HEK293 (cell line): ENCODE data around the gene ARMC10.
A peak's percentile ranks its signal among the peaks of the same experiment; 100 is the strongest.

Source experiments
- CTCF ChIA-PET: fragments of 350-600 bp; formaldehyde crosslinking; extraction: SDS; loops from one replicate; lab custom pipeline; 2021; ENCODE audit warnings: antibody characterized with exemption; lab: Yijun Ruan, JAX
- POLR2A ChIA-PET: fragments of 300-600 bp; formaldehyde crosslinking; extraction: SDS; loops from one replicate; lab custom pipeline; 2020; ENCODE audit warnings: antibody characterized with exemption, inconsistent platforms; lab: Yijun Ruan, JAX
- H3K27ac ChIP-seq: fragments of 200-500 bp; sonication (Bioruptor generic); 2 replicates; pipeline ENCODE4 v1.5.1; 2014; ENCODE audit warnings: low read depth, low read length, control low read depth, inconsistent platforms; ENCODE audit errors: extremely low read depth
- H3K36me3 ChIP-seq, 2 experiments: fragments of 200-500 bp in 1 of 2; sonication (Bioruptor generic) in 1 of 2; 1 replicate in 1 of 2; 2 replicates in 1 of 2; pipeline ENCODE4 v1.5.1; 2014 to 2017; ENCODE audit warnings: inconsistent platforms in 2 of 2, low read length in 2 of 2; ENCODE audit not compliant: control insufficient read depth in 2 of 2, insufficient read depth in 1 of 2
- H3K4me1 ChIP-seq: fragments of 200-500 bp; sonication (Bioruptor generic); 2 replicates; pipeline ENCODE4 v1.5.1; 2014; ENCODE audit warnings: mild to moderate bottlenecking, low read length, inconsistent platforms; ENCODE audit not compliant: control insufficient read depth, insufficient read depth
- H3K4me3 ChIP-seq: 2 replicates; pipeline ENCODE4 v1.5.1; 2011; ENCODE audit warnings: low read depth, mild to moderate bottlenecking, control low read depth, low read length, moderate library complexity
- H3K9me3 ChIP-seq: fragments of 200-500 bp; sonication (Bioruptor generic); 2 replicates; pipeline ENCODE4 v1.5.1; 2014; ENCODE audit warnings: low read depth, low read length, inconsistent platforms; ENCODE audit not compliant: control insufficient read depth, insufficient read depth
- GLIS1 ChIP-seq: fragments of 450-650 bp; formaldehyde crosslinking; IDR thresholded peaks from 2 replicates; pipeline ENCODE4 v1.5.1; 2016; ENCODE audit warnings: missing biosample characterization, missing genetic modification characterization
- KLF16 ChIP-seq: fragments of 450-650 bp; formaldehyde crosslinking; IDR thresholded peaks from 2 replicates; pipeline ENCODE4 v1.5.1; 2017; ENCODE audit warnings: missing biosample characterization, missing genetic modification characterization
- KLF8 ChIP-seq: fragments of 450-650 bp; formaldehyde crosslinking; IDR thresholded peaks from 2 replicates; pipeline ENCODE4 v1.5.1; 2016; ENCODE audit warnings: missing biosample characterization, missing genetic modification characterization
- ZBTB1 ChIP-seq: fragments of 450-650 bp; formaldehyde crosslinking; IDR thresholded peaks from 2 replicates; pipeline ENCODE4 v1.5.1; 2016; ENCODE audit warnings: missing biosample characterization, missing genetic modification characterization
- ZBTB17 ChIP-seq: fragments of 450-650 bp; formaldehyde crosslinking; IDR thresholded peaks from 2 replicates; pipeline ENCODE4 v1.5.1; 2016; ENCODE audit warnings: missing biosample characterization, missing genetic modification characterization
- ZBTB48 ChIP-seq: fragments of 450-650 bp; formaldehyde crosslinking; IDR thresholded peaks from 2 replicates; pipeline ENCODE4 v1.5.1; 2016; ENCODE audit warnings: missing biosample characterization, missing genetic modification characterization
- ZNF211 ChIP-seq: fragments of 450-650 bp; formaldehyde crosslinking; IDR thresholded peaks from 2 replicates; pipeline ENCODE4 v1.5.1; 2016; ENCODE audit warnings: low read depth, missing biosample characterization, missing genetic modification characterization
- ZNF26 ChIP-seq: fragments of 450-650 bp; formaldehyde crosslinking; IDR thresholded peaks from 2 replicates; pipeline ENCODE4 v1.5.1; 2016; ENCODE audit warnings: missing biosample characterization, missing genetic modification characterization
- ZNF266 ChIP-seq: fragments of 450-650 bp; formaldehyde crosslinking; IDR thresholded peaks from 2 replicates; pipeline ENCODE4 v1.5.1; 2016; ENCODE audit warnings: missing biosample characterization, missing genetic modification characterization, low read depth
- ZNF280C ChIP-seq: fragments of 450-650 bp; formaldehyde crosslinking; IDR thresholded peaks from 2 replicates; pipeline ENCODE4 v1.5.1; 2016; ENCODE audit warnings: missing biosample characterization, missing genetic modification characterization
- ZNF37A ChIP-seq: fragments of 450-650 bp; IDR thresholded peaks from 2 replicates; pipeline ENCODE4 v1.5.1; 2018; ENCODE audit warnings: missing biosample characterization, missing genetic modification characterization
- ZNF398 ChIP-seq: fragments of 450-650 bp; formaldehyde crosslinking; IDR thresholded peaks from 2 replicates; pipeline ENCODE4 v1.5.1; 2017; ENCODE audit warnings: missing biosample characterization, missing genetic modification characterization
- ZNF510 ChIP-seq: fragments of 450-650 bp; formaldehyde crosslinking; IDR thresholded peaks from 2 replicates; pipeline ENCODE4 v1.5.1; 2018; ENCODE audit warnings: mild to moderate bottlenecking, missing genetic modification characterization, missing biosample characterization; ENCODE audit not compliant: insufficient replicate concordance
- ZNF529 ChIP-seq: fragments of 450-650 bp; formaldehyde crosslinking; IDR thresholded peaks from 2 replicates; pipeline ENCODE4 v1.5.1; 2017; ENCODE audit warnings: missing genetic modification characterization, missing biosample characterization; ENCODE audit not compliant: insufficient replicate concordance
- ZNF560 ChIP-seq: fragments of 450-650 bp; formaldehyde crosslinking; IDR thresholded peaks from 2 replicates; pipeline ENCODE4 v1.5.1; 2017; ENCODE audit warnings: missing biosample characterization, missing genetic modification characterization, borderline replicate concordance
- ZNF600 ChIP-seq: fragments of 450-650 bp; formaldehyde crosslinking; IDR thresholded peaks from 2 replicates; pipeline ENCODE4 v1.5.1; 2016; ENCODE audit warnings: missing biosample characterization, missing genetic modification characterization
- ZNF610 ChIP-seq: fragments of 450-650 bp; formaldehyde crosslinking; IDR thresholded peaks from 2 replicates; pipeline ENCODE4 v1.5.1; 2016; ENCODE audit warnings: missing biosample characterization, missing genetic modification characterization, borderline replicate concordance
- ZNF624 ChIP-seq: fragments of 450-650 bp; formaldehyde crosslinking; IDR thresholded peaks from 2 replicates; pipeline ENCODE4 v1.5.1; 2017; ENCODE audit warnings: missing biosample characterization, missing genetic modification characterization
- ZNF660 ChIP-seq: fragments of 450-650 bp; IDR thresholded peaks from 2 replicates; pipeline ENCODE4 v1.5.1; 2018; ENCODE audit warnings: missing biosample characterization, mild to moderate bottlenecking, missing genetic modification characterization
- ZNF664 ChIP-seq: fragments of 450-650 bp; formaldehyde crosslinking; IDR thresholded peaks from 2 replicates; pipeline ENCODE4 v1.5.1; 2016; ENCODE audit warnings: missing biosample characterization, missing genetic modification characterization
- ZNF670 ChIP-seq: fragments of 450-650 bp; formaldehyde crosslinking; IDR thresholded peaks from 2 replicates; pipeline ENCODE4 v1.5.1; 2016; ENCODE audit warnings: missing biosample characterization, missing genetic modification characterization, low read depth
- ZNF76 ChIP-seq: fragments of 450-650 bp; formaldehyde crosslinking; IDR thresholded peaks from 2 replicates; pipeline ENCODE4; 2016; ENCODE audit warnings: low read depth, missing biosample characterization, missing genetic modification characterization, borderline replicate concordance
- ZNF768 ChIP-seq: fragments of 450-650 bp; formaldehyde crosslinking; IDR thresholded peaks from 2 replicates; pipeline ENCODE4 v1.5.1; 2018; ENCODE audit warnings: missing biosample characterization, mild to moderate bottlenecking, missing genetic modification characterization

The ARMC10 gene

GRCh38 chr7:103134836-103135554, 60.1 kb downstream of the ARMC10 start:
- CTCF ChIA-PET = no interaction called here
- H3K9me3 ChIP-seq = no peaks in the 10 kb centered on the region
- peak; percentile 41 for TF ChIP-seq GLIS1
- TF ChIP-seq ZNF600 (tag by site-specific recombination) = no peak
- no peaks in the 10 kb centered on the region for H3K36me3 ChIP-seq
- POLR2A ChIA-PET = no interaction called here
- H3K4me3 ChIP-seq = no peak overlapping the region
- peaks cover 5% of the 10 kb centered on the region; the same call in 1 of the 2 replicates for H3K4me1 ChIP-seq
- no peak overlapping the region for H3K27ac ChIP-seq

GRCh38 chr7:103140061-103140460, 65.1 kb downstream of the ARMC10 start:
- TF ChIP-seq ZNF26 (tag by site-specific recombination) = no peak
- no peak for TF ChIP-seq ZBTB48 (tag by site-specific recombination)
- peak; percentile 59; the same call in 1 of the 2 replicates for TF ChIP-seq ZNF664 (tag by site-specific recombination)
- no peak for TF ChIP-seq ZNF37A (tag by site-specific recombination)
- no peak for TF ChIP-seq ZNF76 (tag by site-specific recombination)
- no peak for TF ChIP-seq ZNF266 (tag by site-specific recombination)
- no peak for TF ChIP-seq ZNF600 (tag by site-specific recombination)
- TF ChIP-seq, all 188 proteins: peak for 1
- Histone ChIP-seq H3K36me3 (no peaks in the 10 kb centered on the region), H3K27ac (no peak overlapping the region), H3K9me3 (no peaks in the 10 kb centered on the region), H3K4me3 (no peak overlapping the region), H3K4me1 (0 out of 2 replicates have a peak, but pooled peaks cover 4% of the 10 kb centered on the region)
- ChIA-PET POLR2A (no interaction called here), CTCF (no interaction called here)

GRCh38 chr7:103140685-103141084, 65.7 kb downstream of the ARMC10 start:
- ChIA-PET POLR2A (no interaction called here), CTCF (no interaction called here)
- Histone ChIP-seq H3K36me3 (no peaks in the 10 kb centered on the region), H3K27ac (no peak overlapping the region), H3K9me3 (no peaks in the 10 kb centered on the region), H3K4me1 (0 out of 2 replicates have a peak, but pooled peaks cover under 1% of the 10 kb centered on the region), H3K4me3 (no peak overlapping the region)
- TF ChIP-seq ZNF660 = no peak
- no peak for TF ChIP-seq ZNF211
- no peak for TF ChIP-seq ZNF670 (tag by site-specific recombination)
- TF ChIP-seq ZNF510 (tag by site-specific recombination) = no peak
- TF ChIP-seq ZBTB17 (tag by site-specific recombination) = no peak
- no peak for TF ChIP-seq ZBTB1 (tag by site-specific recombination)
- no peak for TF ChIP-seq ZNF280C
- TF ChIP-seq KLF8 (tag by site-specific recombination) = no peak
- TF ChIP-seq ZNF398 (tag by site-specific recombination) = no peak
- no peak for TF ChIP-seq KLF16 (tag by site-specific recombination)
- no peak for TF ChIP-seq ZNF560 (tag by site-specific recombination)
- TF ChIP-seq ZNF529 (tag by site-specific recombination) = no peak
- TF ChIP-seq ZNF624 (tag by site-specific recombination) = no peak
- no peak for TF ChIP-seq ZNF768 (tag by site-specific recombination)
- TF ChIP-seq ZNF610 (tag by site-specific recombination) = no peak
